ENCODE data around the gene LTBP1. TPM values are rescaled to one million over a fixed set of nuclear protein-coding genes. Genes with fewer than 3 reads are reported as not detected.
"Not testable (repeated sequence)": the region's sequence is repeated elsewhere in the genome, so short reads cannot be mapped to it uniquely, and the experiment has no call there.

Gene LTBP1
- total and polyA plus RNA-seq, 4 donors = 107 to 573 (median 545) TPM

DNA sequence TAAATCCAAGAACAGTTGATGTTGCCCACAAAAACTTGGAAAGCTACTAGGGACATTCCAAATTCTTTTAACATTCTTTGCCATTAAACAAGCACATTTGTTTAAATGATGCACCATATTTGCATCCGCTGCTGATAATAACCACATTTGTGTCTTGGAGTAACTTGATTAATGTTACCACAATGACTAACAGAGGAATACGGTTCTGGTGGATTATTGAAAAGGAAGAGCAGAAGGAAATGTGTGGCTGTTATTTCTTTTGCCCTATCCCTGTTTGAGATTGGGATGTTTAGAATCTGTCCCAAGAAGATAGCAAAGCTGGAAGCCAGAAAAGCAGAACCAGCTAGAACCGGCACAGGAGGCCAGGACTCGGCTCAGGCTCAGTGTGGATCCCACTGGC is 490.5 kb downstream of the LTBP1 start:
- intact Hi-C loops (cut with DNase I) = no loop called here

DNA sequence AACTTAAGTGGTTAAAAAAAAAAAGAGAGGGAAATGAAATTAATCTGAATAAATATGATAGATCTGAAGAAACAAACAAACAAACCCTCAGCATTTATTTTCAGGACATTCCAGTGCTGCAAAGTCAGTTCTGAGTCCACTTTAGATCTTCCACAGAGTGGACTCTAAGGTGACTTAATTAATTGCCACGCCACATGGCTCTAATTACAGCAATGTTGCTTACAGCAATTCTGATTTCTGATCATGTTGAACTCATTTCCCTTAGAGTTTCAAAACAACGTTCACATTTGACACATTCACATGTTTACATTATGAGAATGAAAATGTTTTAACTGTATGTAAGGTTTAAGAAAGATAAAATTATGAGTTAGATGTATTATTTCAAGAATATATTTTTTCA is 491.1 kb downstream of the LTBP1 start:
- Histone ChIP-seq H3K27ac (ENCODE audit: low read depth in 1 of 2, low read length in 2 of 2) (no peak overlapping the region), H3K36me3 (ENCODE audit: control insufficient read depth in 1 of 2, insufficient read depth in 2 of 2, low read length in 1 of 2) (no peaks in the 10 kb centered on the region), H3K4me1 (ENCODE audit: control insufficient read depth in 1 of 2, insufficient read depth in 2 of 2, low read length in 2 of 2) (no peaks in the 10 kb centered on the region), H3K9me3 (ENCODE audit: control insufficient read depth, low read length) (no peaks in the 10 kb centered on the region), H3K4me3 (ENCODE audit: low read length in 2 of 2) (no peak overlapping the region), H3K27me3 (ENCODE audit: control insufficient read depth in 1 of 2, insufficient read depth in 2 of 2, low read length in 1 of 2) (no peaks in the 10 kb centered on the region)
- ATAC-seq (ENCODE audit: low FRiP score) (no peak), DNase-seq (no peak)
- intact Hi-C loops (cut with DNase I) = no loop called here
- 55 to 60% methylated on average over 2 of the region's 2 CpGs for WGBS, 2 donors

More for the DNA sequence above, 490.5 kb downstream of the LTBP1 start:
- Histone ChIP-seq H3K4me1 (ENCODE audit: control insufficient read depth in 1 of 2, insufficient read depth in 2 of 2, low read length in 2 of 2) (no peaks in the 10 kb centered on the region), H3K36me3 (ENCODE audit: control insufficient read depth in 1 of 2, insufficient read depth in 2 of 2, low read length in 1 of 2) (no peaks in the 10 kb centered on the region), H3K27ac (ENCODE audit: low read depth in 1 of 2, low read length in 2 of 2) (no peak overlapping the region), H3K4me3 (ENCODE audit: low read length in 2 of 2) (no peak overlapping the region), H3K27me3 (ENCODE audit: control insufficient read depth in 1 of 2, insufficient read depth in 2 of 2, low read length in 1 of 2) (no peaks in the 10 kb centered on the region), H3K9me3 (ENCODE audit: control insufficient read depth, low read length) (no peaks in the 10 kb centered on the region)
- ATAC-seq (ENCODE audit: low FRiP score) (no peak), DNase-seq (no peak)
- 25 to 27% methylated on average over 4 of the region's 4 CpGs for WGBS, 2 donors

DNA sequence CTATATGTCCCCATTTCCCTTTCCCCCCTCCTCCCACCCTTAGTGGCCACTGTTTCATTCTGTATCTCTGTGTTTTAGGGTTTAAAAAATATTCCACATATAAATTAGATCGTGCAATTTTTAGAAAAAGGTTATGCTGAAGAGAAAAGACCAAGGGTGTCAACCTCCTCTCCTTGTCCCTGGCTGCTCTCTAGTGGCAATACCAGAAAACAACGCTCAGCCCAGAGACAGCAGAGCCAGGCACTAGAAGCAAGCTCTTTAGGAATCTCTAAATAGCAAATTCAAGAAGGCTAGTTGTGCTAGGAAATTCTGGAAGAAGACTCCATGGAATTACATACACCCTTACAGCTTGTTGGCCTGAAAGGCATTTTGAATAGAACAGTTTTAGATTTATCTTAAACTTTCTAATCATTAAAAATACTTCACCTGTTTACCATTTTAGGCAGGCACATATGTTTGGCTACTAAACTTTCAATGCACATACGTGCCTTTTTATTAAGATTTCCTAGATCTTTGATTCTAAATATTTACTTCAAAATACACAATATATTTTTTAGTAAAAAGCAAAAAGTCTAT is 494.6 kb downstream of the LTBP1 start:
- intact Hi-C loops (cut with DNase I) = loop anchor here (1.0 to 10.0 kb wide), 3 partner anchors 407 to 667 kb away; no protein-coding TSS in a partner anchor
- 22 to 25% methylated on average over 3 of the region's 3 CpGs for WGBS, 2 donors
- Histone ChIP-seq H3K4me1 (ENCODE audit: control insufficient read depth in 1 of 2, insufficient read depth in 2 of 2, low read length in 2 of 2) (no peaks in the 10 kb centered on the region), H3K27ac (ENCODE audit: low read depth in 1 of 2, low read length in 2 of 2) (no peak overlapping the region), H3K27me3 (ENCODE audit: control insufficient read depth in 1 of 2, insufficient read depth in 2 of 2, low read length in 1 of 2) (no peaks in the 10 kb centered on the region), H3K4me3 (ENCODE audit: low read length in 2 of 2) (no peak overlapping the region), H3K36me3 (ENCODE audit: control insufficient read depth in 1 of 2, insufficient read depth in 2 of 2, low read length in 1 of 2) (no peaks in the 10 kb centered on the region), H3K9me3 (ENCODE audit: control insufficient read depth, low read length) (no peaks in the 10 kb centered on the region)
- DNase-seq (peak in 1 of 2 donors; percentile 60), ATAC-seq (ENCODE audit: low FRiP score) (peak; percentile 86)

DNA sequence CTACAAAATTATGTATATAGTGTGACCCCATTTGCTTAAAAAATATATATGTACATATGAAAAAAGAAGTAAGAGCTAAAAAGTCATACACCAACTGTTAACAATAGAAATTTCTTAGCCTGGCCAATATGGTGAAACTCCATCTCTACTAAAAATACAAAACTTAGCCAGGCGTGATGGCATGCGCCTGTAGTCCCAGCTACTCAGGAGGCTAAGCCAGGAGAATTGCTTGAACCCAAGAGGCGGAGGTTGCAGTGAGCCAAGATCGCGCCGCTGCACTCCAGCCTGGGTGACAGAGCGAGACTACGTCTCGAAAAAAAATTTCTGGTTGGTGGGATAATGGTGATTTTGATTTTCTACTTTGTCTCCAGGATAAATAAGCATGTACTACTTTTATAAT is 495.3 kb downstream of the LTBP1 start:
- H3K9me3 ChIP-seq (ENCODE audit: control insufficient read depth, low read length); H3K36me3 ChIP-seq (ENCODE audit: control insufficient read depth in 1 of 2, insufficient read depth in 2 of 2, low read length in 1 of 2); H3K4me1 ChIP-seq (ENCODE audit: control insufficient read depth in 1 of 2, insufficient read depth in 2 of 2, low read length in 2 of 2); H3K27ac ChIP-seq (ENCODE audit: low read depth in 1 of 2, low read length in 2 of 2); DNase-seq; H3K27me3 ChIP-seq (ENCODE audit: control insufficient read depth in 1 of 2, insufficient read depth in 2 of 2, low read length in 1 of 2); H3K4me3 ChIP-seq (ENCODE audit: low read length in 2 of 2); ATAC-seq (ENCODE audit: low FRiP score): not testable (repeated sequence)
- intact Hi-C loops (cut with DNase I) = loop anchor here (5.0 to 10.0 kb wide), 2 partner anchors 410 to 667 kb away; no protein-coding TSS in a partner anchor
- 92 to 93% methylated on average over 9 of the region's 9 CpGs for WGBS, 2 donors

DNA sequence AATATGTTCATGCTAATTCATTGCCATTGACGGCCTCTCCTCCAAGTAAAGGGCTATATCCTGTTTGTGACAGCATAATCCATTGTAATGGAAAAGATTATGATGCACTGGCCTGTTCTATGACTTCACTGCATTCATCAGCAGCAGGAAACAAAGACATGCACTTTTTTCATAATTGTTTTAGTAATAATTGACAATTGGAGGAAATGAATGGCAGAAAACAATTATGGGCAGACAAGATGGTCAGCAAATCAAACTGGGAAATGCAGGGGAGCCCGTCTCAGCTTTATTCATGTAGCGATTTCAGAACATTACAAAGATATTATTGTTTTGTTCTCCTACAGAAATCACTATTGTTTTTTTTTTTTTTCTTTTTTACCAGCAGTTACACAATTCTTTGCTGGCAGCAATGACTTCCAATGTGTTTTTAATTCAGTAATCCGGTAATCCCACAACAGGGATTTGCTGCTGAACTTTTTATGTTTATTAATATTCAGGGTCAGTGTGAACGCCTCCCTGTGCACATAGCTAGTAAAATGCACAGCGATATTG is 495.9 kb downstream of the LTBP1 start:
- no peaks in the 10 kb centered on the region for H3K4me1 ChIP-seq (ENCODE audit: control insufficient read depth in 1 of 2, insufficient read depth in 2 of 2, low read length in 2 of 2)
- no peak overlapping the region for H3K4me3 ChIP-seq (ENCODE audit: low read length in 2 of 2)
- H3K27ac ChIP-seq (ENCODE audit: low read depth in 1 of 2, low read length in 2 of 2) = no peak overlapping the region
- no peak for DNase-seq
- H3K27me3 ChIP-seq (ENCODE audit: control insufficient read depth in 1 of 2, insufficient read depth in 2 of 2, low read length in 1 of 2) = no peaks in the 10 kb centered on the region
- WGBS, 2 donors = 80 to 85% methylated on average over 6 of the region's 6 CpGs
- H3K9me3 ChIP-seq (ENCODE audit: control insufficient read depth, low read length) = no peaks in the 10 kb centered on the region
- intact Hi-C loops (cut with DNase I) = loop anchor here (5.0 to 10.0 kb wide), 2 partner anchors 410 to 668 kb away; no protein-coding TSS in a partner anchor
- no peaks in the 10 kb centered on the region for H3K36me3 ChIP-seq (ENCODE audit: control insufficient read depth in 1 of 2, insufficient read depth in 2 of 2, low read length in 1 of 2)
- peak; percentile 39 for ATAC-seq (ENCODE audit: low FRiP score)

DNA sequence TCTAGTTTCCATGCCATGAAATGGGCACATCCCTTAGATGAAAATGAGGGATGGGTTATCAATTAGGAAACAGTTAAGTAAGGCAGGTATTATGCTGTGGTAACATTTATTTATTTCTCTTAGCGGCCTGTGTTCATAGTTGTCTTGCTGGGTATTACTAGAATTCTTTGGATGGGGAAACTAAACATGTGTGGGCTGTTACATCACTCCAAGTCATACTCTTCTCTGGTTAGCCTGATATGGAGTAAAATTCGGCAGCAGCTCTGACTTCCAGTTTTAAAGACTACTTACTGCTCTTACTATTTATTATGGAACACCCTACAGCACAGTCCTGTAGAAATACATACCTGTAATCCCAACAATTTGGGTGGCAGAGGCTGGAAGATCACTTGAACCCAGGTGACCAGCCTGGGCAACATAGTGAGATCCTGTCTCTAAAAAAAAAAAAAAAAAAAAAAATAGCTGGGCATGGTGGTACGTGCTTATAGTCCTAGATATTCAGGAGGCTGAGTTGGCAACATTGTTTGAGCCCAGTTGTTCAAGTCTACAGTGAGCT is 496.6 kb downstream of the LTBP1 start:
- ATAC-seq (ENCODE audit: low FRiP score) = no peak
- 74 to 76% methylated on average over 3 of the region's 3 CpGs for WGBS, 2 donors
- DNase-seq = no peak
- no peaks in the 10 kb centered on the region for H3K4me1 ChIP-seq (ENCODE audit: control insufficient read depth in 1 of 2, insufficient read depth in 2 of 2, low read length in 2 of 2)
- no peaks in the 10 kb centered on the region for H3K27me3 ChIP-seq (ENCODE audit: control insufficient read depth in 1 of 2, insufficient read depth in 2 of 2, low read length in 1 of 2)
- H3K4me3 ChIP-seq (ENCODE audit: low read length in 2 of 2) = no peak overlapping the region
- no peak overlapping the region for H3K27ac ChIP-seq (ENCODE audit: low read depth in 1 of 2, low read length in 2 of 2)
- H3K36me3 ChIP-seq (ENCODE audit: control insufficient read depth in 1 of 2, insufficient read depth in 2 of 2, low read length in 1 of 2) = no peaks in the 10 kb centered on the region
- intact Hi-C loops (cut with DNase I) = loop anchor here (5.0 to 10.0 kb wide), 2 partner anchors 411 to 669 kb away; no protein-coding TSS in a partner anchor
- H3K9me3 ChIP-seq (ENCODE audit: control insufficient read depth, low read length) = no peaks in the 10 kb centered on the region

DNA sequence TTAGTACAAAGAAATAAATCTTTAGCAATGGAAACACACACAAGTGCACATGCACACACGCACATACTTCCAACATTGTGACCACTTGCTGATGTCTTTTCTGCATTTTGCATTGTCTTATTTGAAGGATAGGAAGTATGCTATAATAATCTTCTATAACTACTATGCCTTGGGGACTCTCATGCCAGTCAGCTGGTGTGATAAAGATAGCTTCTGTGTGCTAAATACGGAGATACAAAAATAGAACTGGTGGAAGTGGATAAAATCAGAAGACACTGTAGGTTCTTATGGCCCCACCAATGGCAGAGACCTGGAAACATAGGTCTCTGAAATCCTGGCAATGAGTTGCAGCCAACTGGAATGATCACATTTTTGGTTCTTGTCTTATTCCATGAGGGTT is 498.2 kb downstream of the LTBP1 start:
- no peak for ATAC-seq (ENCODE audit: low FRiP score)
- intact Hi-C loops (cut with DNase I) = loop anchor here (5.0 to 10.0 kb wide), 2 partner anchors 413 to 670 kb away; no protein-coding TSS in a partner anchor

DNA sequence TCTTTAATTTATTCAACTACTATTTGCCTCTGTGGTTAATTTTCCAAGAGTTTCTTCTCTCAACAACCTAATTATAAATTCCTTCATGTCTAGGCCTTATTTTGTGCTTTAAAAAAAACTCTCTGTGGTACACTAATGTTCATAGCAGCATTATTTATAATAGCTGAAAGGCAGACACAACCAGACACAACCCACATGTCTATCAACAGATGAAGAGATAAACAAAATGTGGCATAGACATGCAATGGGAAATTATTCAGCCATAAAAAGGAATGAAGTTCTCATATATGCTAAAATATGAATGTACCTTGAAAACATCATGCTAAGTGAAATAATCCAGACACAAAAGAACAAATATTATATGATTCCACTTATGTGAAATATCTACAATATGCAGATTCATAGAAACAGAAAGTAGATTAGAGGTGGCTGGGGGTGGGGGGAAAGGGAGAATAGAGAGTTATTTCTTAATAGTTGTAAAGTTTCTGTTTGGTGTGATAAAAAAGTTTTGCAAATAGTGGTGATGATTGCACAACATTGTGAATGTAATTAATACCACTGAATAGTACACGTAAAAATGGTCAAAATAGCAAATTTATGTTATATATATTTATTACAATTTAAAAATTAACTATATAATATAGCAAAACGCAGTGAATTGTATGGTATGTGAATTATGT is 501.6 kb downstream of the LTBP1 start:
- 90 to 91% methylated on average over 2 of the region's 2 CpGs for WGBS, 2 donors
- Histone ChIP-seq H3K36me3 (ENCODE audit: control insufficient read depth in 1 of 2, insufficient read depth in 2 of 2, low read length in 1 of 2) (no peaks in the 10 kb centered on the region), H3K27ac (ENCODE audit: low read depth in 1 of 2, low read length in 2 of 2) (no peak overlapping the region), H3K27me3 (ENCODE audit: control insufficient read depth in 1 of 2, insufficient read depth in 2 of 2, low read length in 1 of 2) (no peaks in the 10 kb centered on the region), H3K9me3 (ENCODE audit: control insufficient read depth, low read length) (peaks cover 5% of the 10 kb centered on the region), H3K4me3 (ENCODE audit: low read length in 2 of 2) (no peak overlapping the region), H3K4me1 (ENCODE audit: control insufficient read depth in 1 of 2, insufficient read depth in 2 of 2, low read length in 2 of 2) (no peaks in the 10 kb centered on the region)
- no peak for ATAC-seq (ENCODE audit: low FRiP score)
- intact Hi-C loops (cut with DNase I) = loop anchor here in 1 of 2 donors (10.0 kb wide), 1 partner anchor 674 kb away; no protein-coding TSS in a partner anchor
- no peak for DNase-seq

More for the DNA sequence above, 498.2 kb downstream of the LTBP1 start:
- Histone ChIP-seq H3K4me1 (ENCODE audit: control insufficient read depth in 1 of 2, insufficient read depth in 2 of 2, low read length in 2 of 2) (no peaks in the 10 kb centered on the region), H3K36me3 (ENCODE audit: control insufficient read depth in 1 of 2, insufficient read depth in 2 of 2, low read length in 1 of 2) (no peaks in the 10 kb centered on the region), H3K27ac (ENCODE audit: low read depth in 1 of 2, low read length in 2 of 2) (no peak overlapping the region), H3K27me3 (ENCODE audit: control insufficient read depth in 1 of 2, insufficient read depth in 2 of 2, low read length in 1 of 2) (no peaks in the 10 kb centered on the region), H3K4me3 (ENCODE audit: low read length in 2 of 2) (no peak overlapping the region), H3K9me3 (ENCODE audit: control insufficient read depth, low read length) (no peaks in the 10 kb centered on the region)
- WGBS, 2 donors = 47 to 50% methylated on average over 2 of the region's 2 CpGs
- no peak for DNase-seq

Data from aorta (tissue), 5 donors.